Neural progenitor cell (in vitro differentiated cells): ENCODE results near the gene APOL3.

Experiments used
- EZH2 ChIP-seq: fragments of 200-600 bp; sonication (generic); IDR thresholded peaks from 2 replicates; pipeline ENCODE4 v1.6.1; 2017; ENCODE audit warnings: antibody characterized with exemption, mild to moderate bottlenecking, moderate library complexity
- EZH2phosphoT487 ChIP-seq: fragments of 200-600 bp; sonication (generic); IDR thresholded peaks from 2 replicates; pipeline ENCODE4 v1.6.1; 2017; ENCODE audit warnings: antibody characterized with exemption
- TF ChIP-seq, protein P1 (sequence below): fragments of 200-600 bp; sonication (generic); IDR thresholded peaks from 2 replicates; pipeline ENCODE4 v1.5.1; 2017; ENCODE audit warnings: antibody characterized with exemption, mild to moderate bottlenecking

- TF ChIP-seq, protein P1, sequence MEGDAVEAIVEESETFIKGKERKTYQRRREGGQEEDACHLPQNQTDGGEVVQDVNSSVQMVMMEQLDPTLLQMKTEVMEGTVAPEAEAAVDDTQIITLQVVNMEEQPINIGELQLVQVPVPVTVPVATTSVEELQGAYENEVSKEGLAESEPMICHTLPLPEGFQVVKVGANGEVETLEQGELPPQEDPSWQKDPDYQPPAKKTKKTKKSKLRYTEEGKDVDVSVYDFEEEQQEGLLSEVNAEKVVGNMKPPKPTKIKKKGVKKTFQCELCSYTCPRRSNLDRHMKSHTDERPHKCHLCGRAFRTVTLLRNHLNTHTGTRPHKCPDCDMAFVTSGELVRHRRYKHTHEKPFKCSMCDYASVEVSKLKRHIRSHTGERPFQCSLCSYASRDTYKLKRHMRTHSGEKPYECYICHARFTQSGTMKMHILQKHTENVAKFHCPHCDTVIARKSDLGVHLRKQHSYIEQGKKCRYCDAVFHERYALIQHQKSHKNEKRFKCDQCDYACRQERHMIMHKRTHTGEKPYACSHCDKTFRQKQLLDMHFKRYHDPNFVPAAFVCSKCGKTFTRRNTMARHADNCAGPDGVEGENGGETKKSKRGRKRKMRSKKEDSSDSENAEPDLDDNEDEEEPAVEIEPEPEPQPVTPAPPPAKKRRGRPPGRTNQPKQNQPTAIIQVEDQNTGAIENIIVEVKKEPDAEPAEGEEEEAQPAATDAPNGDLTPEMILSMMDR, result no peak
- TF ChIP-seq EZH2 (no peak), EZH2phosphoT487 (no peak)
Measured at GRCh38 chr22:36185828-36186624, 25.5 kb upstream of the APOL3 start.
